Measurements from ENCODE around the gene TRIM32.
"Not testable (repeated sequence)": the region's sequence is repeated elsewhere in the genome, so short reads cannot be mapped to it uniquely, and the experiment has no call there.

TRIM32 gene

GRCh38 chr9:116673375-116673774 lies 13.7 kb upstream of the TRIM32 start:
- in situ Hi-C loops (cut with MboI; ENCODE audit: low sequenced_read_pairs) = no loop called here

DNA sequence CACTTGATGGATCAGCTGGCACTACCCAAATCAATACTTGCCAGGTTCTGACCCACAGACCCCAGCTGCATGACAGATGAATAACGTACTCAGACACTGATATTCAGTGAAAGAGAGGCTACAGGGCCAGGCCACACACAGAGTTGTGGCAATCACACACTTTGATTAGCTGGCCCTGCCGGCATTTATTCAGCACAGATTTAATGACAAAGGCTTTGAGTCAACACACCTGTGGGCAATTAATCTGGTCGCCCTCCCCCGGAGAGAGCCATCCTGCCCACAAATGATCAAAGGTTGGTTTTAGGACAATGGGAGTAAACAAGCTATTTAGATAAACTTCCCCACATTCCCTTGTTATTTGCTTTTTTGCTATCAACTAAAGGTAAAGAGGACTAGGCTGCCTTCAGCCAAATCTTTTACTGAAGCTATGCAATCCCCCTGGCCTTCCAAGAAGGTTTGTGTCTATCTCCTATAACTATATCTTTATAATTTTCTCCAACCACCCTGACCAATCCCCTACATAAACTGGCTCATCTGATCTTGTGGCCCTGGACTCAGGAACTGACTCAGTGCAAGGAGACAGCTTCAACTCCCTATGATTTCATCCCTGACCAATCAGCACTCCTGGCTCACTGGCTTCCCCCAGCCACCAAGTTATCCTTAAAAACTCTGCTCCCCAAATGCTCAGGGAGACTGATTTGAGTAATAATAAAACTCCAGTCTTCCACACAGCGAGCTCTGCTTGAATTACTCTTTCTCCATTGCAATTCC lies 12.7 kb upstream of the TRIM32 start:
- in situ Hi-C loops (cut with MboI; ENCODE audit: low sequenced_read_pairs) = no loop called here

DNA sequence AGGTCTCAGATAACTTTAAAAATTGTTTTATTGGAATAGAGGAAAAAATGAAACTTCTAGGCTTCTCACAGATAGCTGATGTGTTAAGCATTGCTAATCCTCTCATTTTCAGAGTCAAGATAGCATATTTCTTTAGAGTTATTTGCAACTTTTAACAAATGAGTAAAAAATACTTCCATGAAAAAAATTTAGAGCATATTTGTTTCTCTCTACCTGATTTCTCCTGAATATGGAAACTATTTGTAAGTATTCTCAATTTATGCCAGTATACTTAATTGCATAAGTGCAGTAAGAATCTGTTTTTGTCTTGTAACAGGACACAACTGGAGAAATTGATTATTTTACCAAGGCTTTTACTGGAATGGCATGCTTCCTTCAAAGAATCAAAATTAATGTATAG lies 3.6 kb upstream of the TRIM32 start:
- in situ Hi-C loops (cut with MboI; ENCODE audit: low sequenced_read_pairs) = no loop called here

DNA sequence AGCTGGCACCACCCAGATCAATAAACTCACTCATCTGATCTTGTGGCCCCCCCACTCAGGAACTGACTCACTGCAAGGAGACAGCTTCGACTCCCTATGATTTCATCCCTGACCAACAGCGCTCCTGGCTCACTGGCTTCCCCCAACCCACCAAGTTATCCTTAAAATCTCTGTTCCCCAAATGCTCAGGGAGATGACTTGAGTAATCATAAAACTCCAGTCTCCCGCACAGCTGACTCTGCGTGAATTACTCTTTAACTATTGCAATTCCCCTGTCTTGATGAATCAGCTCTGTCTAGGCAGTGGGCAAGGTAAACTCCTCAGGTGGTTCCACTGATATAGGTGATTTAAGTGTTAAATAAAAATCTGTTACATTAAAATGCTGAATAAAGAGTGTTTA lies 1.9 kb upstream of the TRIM32 start:
- in situ Hi-C loops (cut with MboI; ENCODE audit: low sequenced_read_pairs) = no loop called here

- in situ Hi-C loops (cut with MboI; ENCODE audit: low sequenced_read_pairs) = no loop called here
Observed at GRCh38 chr9:116686135-116686534, 970 bp upstream of the TRIM32 start.

- in situ Hi-C loops (cut with MboI; ENCODE audit: low sequenced_read_pairs) = no loop called here
Observed at GRCh38 chr9:116686693-116687073, 422 bp upstream of the TRIM32 start.

DNA sequence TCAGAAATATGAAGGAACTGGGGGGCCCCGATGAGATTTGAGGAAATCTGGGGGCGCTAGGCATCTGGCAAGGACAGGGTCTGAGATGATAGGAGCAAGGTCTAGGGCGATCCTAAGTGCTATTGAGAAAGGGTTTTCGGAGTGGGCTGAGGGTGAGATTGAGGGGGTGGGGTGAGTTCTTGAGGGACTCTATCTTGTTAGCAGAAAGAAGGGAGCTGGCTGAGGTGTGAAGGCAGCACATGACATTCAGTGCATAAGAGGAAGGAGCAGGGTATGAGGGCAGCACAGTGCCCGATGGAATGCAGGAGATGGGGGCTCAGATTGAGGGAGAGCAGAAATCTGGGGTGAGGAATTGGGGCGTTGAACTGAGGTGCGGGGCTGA lies 640 bp downstream of the TRIM32 start:
- in situ Hi-C loops (cut with MboI; ENCODE audit: low sequenced_read_pairs) = no loop called here

- in situ Hi-C loops (cut with MboI; ENCODE audit: low sequenced_read_pairs) = no loop called here
Observed at GRCh38 chr9:116688806-116689485, 1.8 kb downstream of the TRIM32 start.

- in situ Hi-C loops (cut with MboI; ENCODE audit: low sequenced_read_pairs) = no loop called here
Observed at GRCh38 chr9:116689486-116690032, 2.5 kb downstream of the TRIM32 start.

DNA sequence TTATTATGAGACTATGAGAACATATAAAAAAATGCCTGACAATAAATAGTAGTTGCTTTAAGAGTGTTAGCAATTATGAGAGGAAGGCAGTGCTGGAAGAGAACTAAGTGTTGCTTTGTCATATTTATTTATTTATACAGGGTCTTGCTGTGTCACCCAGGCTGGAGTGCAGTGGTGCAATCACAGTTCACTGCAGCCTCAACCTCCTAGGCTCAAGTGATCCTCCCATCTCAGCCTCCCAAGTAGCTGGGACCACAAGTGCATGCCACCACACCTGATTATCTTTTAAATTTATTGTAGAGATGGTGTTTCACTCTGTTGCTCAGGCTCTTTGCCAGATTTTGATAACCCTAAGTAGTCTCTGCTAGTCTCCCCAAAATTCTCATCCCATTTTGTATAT lies 3.7 kb downstream of the TRIM32 start:
- in situ Hi-C loops (cut with MboI; ENCODE audit: low sequenced_read_pairs) = not testable (repeated sequence)

DNA sequence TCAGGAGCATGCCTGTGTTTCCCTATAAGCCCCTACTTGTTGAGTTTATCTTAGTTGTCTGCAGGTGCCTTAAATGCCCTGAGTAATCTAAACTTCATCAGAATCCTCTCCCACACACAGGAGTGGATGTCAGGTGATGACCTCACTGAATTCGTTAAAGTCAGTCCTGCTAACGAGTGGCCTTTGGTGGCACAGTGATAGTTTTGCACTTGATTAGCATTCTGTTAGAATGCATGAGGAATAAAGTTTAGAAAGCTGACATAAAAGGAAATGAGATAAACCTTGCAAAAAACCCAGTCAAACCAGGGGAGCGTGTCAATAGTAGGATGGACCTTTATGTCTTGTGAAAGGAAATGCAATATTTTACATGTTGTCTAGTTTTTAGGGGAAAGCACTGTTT lies 4.5 kb downstream of the TRIM32 start:
- in situ Hi-C loops (cut with MboI; ENCODE audit: low sequenced_read_pairs) = no loop called here

DNA sequence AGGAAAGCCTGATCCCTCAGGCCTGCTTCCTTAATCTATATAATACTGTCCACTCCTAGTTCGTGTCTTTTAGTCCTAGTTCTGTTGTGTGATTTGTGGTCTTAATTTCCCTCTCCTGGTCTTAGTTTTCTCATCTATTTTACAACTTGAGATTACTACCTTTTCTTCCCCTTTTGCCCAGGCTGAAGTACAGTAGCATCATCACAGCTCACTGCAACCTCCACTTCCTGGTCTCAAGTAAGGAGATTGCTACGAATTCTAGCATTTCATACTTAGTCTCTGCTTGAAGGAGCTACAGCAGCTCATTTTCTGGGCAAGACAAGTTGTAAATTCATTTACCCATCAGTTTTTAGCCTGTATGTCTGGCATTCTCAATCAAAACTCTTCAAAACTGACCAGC lies 5.5 kb downstream of the TRIM32 start:
- in situ Hi-C loops (cut with MboI; ENCODE audit: low sequenced_read_pairs) = no loop called here

GRCh38 chr9:116693233-116693731 lies 6.2 kb downstream of the TRIM32 start:
- in situ Hi-C loops (cut with MboI; ENCODE audit: low sequenced_read_pairs) = no loop called here

DNA sequence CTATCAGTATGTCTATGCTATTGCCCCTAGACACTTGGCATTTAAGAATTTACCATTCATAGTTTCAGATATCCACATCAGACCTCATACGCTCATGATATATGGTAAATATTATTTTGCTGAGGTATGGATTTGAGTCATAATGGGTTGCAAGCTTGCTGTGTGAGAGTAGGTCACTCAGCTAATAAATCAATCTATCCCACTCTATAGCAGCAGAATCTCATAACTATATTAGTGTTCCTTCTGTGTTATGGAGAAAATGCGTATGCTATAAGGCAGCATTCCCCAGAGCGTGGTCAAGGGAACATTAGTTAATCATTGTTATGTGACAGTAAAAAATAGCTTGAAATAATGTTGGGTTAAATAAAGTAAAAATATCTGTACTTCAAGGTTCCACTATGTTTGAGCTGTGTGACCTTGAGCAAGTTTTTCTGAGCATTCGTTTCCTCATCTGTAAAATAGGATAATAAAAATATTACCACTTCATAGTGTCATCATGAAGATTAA lies 7.7 kb downstream of the TRIM32 start:
- in situ Hi-C loops (cut with MboI; ENCODE audit: low sequenced_read_pairs) = no loop called here

DNA sequence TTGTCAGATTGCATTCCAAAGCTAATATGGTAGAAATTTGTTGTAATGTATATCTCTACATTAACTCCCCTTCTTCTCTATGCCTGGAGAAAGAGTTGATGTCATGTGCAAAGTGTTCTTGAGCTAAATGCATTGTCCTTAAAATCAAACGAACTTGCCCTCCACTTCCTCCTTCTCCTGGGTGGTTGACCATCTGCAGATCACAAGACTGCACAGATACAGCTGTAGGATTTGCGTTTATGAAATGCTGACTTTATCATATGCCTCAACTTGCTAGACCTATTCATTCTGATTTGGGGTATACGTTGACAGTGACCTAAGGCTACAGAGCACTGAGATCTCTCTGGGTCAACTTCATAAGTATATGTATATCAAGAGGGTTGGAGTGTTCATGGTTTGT lies 8.3 kb downstream of the TRIM32 start:
- in situ Hi-C loops (cut with MboI; ENCODE audit: low sequenced_read_pairs) = no loop called here

- in situ Hi-C loops (cut with MboI; ENCODE audit: low sequenced_read_pairs) = no loop called here
Observed at GRCh38 chr9:116697362-116697761, 10.3 kb downstream of the TRIM32 start.

- in situ Hi-C loops (cut with MboI; ENCODE audit: low sequenced_read_pairs) = no loop called here
Observed at GRCh38 chr9:116697887-116698286, 10.8 kb downstream of the TRIM32 start.

DNA sequence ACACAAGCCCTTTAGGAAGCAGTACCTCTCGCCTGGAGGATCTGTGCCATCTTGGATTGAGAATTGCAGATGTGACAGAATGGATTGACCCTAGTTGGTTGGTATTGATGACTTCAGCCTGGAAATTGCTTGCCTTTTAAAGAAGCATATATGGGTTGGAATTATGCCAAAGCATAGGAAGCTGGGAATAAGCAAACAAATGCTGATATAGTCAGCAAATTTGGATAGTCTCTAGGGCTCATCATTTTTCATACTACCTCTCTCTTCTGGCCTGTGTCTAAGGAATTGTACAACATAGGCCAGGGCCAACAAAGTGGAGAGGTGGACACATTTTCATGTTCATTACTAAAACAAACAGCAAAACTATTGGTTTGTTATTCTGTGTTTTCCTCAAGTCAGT lies 13.2 kb downstream of the TRIM32 start:
- in situ Hi-C loops (cut with MboI; ENCODE audit: low sequenced_read_pairs) = no loop called here

GRCh38 chr9:116700882-116701865 lies 14.1 kb downstream of the TRIM32 start:
- in situ Hi-C loops (cut with MboI; ENCODE audit: low sequenced_read_pairs) = no loop called here

- in situ Hi-C loops (cut with MboI; ENCODE audit: low sequenced_read_pairs) = no loop called here
Observed at GRCh38 chr9:116701940-116702642, 15.0 kb downstream of the TRIM32 start.

Measured in HL-60/S4 treated with retinoic acid at 250 ng/mL for 4 days and 3 days (cell line).